Measurements from ENCODE around the gene CAB39L.

CAB39L gene
- 2.8 to 6.6 reads per million in 2 donors for total RNA-seq

- DNase-seq, result peak; percentile 95 to 100 (median 99)
These were observed at the start of gene CAB39L, which contains the start of gene SETDB2 for GRCh38 chr13:49443704-49444523. Gene CAB39L, minus strand, starts transcription at chr13:49444064. Its CDS starts 61,154 bp downstream, at chr13:49382910. Gene SETDB2, plus strand, starts transcription at chr13:49444274. Its CDS starts 7,620 bp downstream, at chr13:49451894.

GRCh38 chr13:49488563-49488962, 44.7 kb upstream of the CAB39L start:
- no peak for DNase-seq

GRCh38 chr13:49481788-49482187, 37.9 kb upstream of the CAB39L start:
- DNase-seq, result no peak

- no peak for DNase-seq
These were observed 32.7 kb upstream of the CAB39L start for GRCh38 chr13:49476529-49476928.

GRCh38 chr13:49472186-49472585, 28.3 kb upstream of the CAB39L start:
- DNase-seq, result no peak

GRCh38 chr13:49466292-49466838, 22.5 kb upstream of the CAB39L start:
- no peak for DNase-seq

GRCh38 chr13:49464621-49465325, 20.9 kb upstream of the CAB39L start:
- no peak for DNase-seq

- DNase-seq, result no peak
These were observed 20.2 kb upstream of the CAB39L start for GRCh38 chr13:49464085-49464484.

GRCh38 chr13:49459580-49459979, 15.7 kb upstream of the CAB39L start:
- DNase-seq, result peak in 1 of 5 experiments; percentile 50

- DNase-seq, result no peak
These were observed 13.4 kb upstream of the CAB39L start for GRCh38 chr13:49457221-49457620.

- DNase-seq, result no peak
These were observed 12.3 kb upstream of the CAB39L start for GRCh38 chr13:49456156-49456555.

- DNase-seq, result no peak
These were observed 11.1 kb upstream of the CAB39L start for GRCh38 chr13:49455007-49455398.

- DNase-seq, result peak in 2 of 5 experiments; percentile 18 to 89
These were observed 10.6 kb upstream of the CAB39L start for GRCh38 chr13:49454388-49455006.

GRCh38 chr13:49453465-49453864, 9.6 kb upstream of the CAB39L start:
- no peak for DNase-seq

- no peak for DNase-seq
These were observed 9.0 kb upstream of the CAB39L start for GRCh38 chr13:49452725-49453457.

GRCh38 chr13:49450105-49450819, 6.4 kb upstream of the CAB39L start:
- no peak for DNase-seq

- no peak for DNase-seq
These were observed 4.9 kb upstream of the CAB39L start for GRCh38 chr13:49448753-49449152.

- no peak for DNase-seq
These were observed 2.6 kb upstream of the CAB39L start for GRCh38 chr13:49446473-49446872.

- DNase-seq, result peak in 2 of 5 experiments; percentile 54 to 70
These were observed 896 bp upstream of the CAB39L start for GRCh38 chr13:49444524-49445395.

GRCh38 chr13:49443357-49443703, 534 bp downstream of the CAB39L start:
- peak in 1 of 5 experiments; percentile 65 for DNase-seq

GRCh38 chr13:49441846-49442245, 2.0 kb downstream of the CAB39L start:
- DNase-seq, result peak in 1 of 5 experiments; percentile 39

Measured in T-helper 2 cell (primary cell).